Thymus (tissue), 11 donors: ENCODE measurements around the gene ZACN. TPM values are rescaled to one million over a fixed set of nuclear protein-coding genes. Genes with fewer than 3 reads are reported as not detected.
"Not testable (repeated sequence)": the region's sequence is repeated elsewhere in the genome, so short reads cannot be mapped to it uniquely, and the experiment has no call there.

Source experiments
- DNase-seq, 9 donors: peaks; one replicate each; pipeline ENCODE4 v3.0.0-alpha.2; 2013; ENCODE audit warnings: low spot score in 9 of 9, low read depth in 6 of 9, missing footprints in 1 of 9
- H3K27ac ChIP-seq, 2 donors: one replicate each; pipeline ENCODE4 v1.5.1; 2013; ENCODE audit warnings: control low read depth in 1 of 2, low read depth in 1 of 2, low read length in 1 of 2, mild to moderate bottlenecking in 1 of 2, moderate library complexity in 1 of 2
- H3K27me3 ChIP-seq, 2 donors: one replicate each; pipeline ENCODE4 v1.5.1; 2013; ENCODE audit warnings: low read length in 1 of 2; ENCODE audit not compliant: control insufficient read depth in 2 of 2, insufficient read depth in 1 of 2
- H3K36me3 ChIP-seq, 2 donors: one replicate each; pipeline ENCODE4 v1.5.1; 2013; ENCODE audit warnings: low read length in 1 of 2, mild to moderate bottlenecking in 1 of 2, moderate library complexity in 1 of 2; ENCODE audit not compliant: control insufficient read depth in 2 of 2, insufficient read depth in 2 of 2
- H3K4me1 ChIP-seq, 2 donors: one replicate each; pipeline ENCODE4 v1.5.1; 2013; ENCODE audit warnings: low read length in 2 of 2; ENCODE audit not compliant: control insufficient read depth in 2 of 2, insufficient read depth in 2 of 2
- H3K4me3 ChIP-seq, 2 donors: one replicate each; pipeline ENCODE4 v1.5.1; 2013; ENCODE audit warnings: low read length in 2 of 2, control low read depth in 1 of 2, mild to moderate bottlenecking in 1 of 2
- H3K9me3 ChIP-seq, 2 donors: one replicate each; pipeline ENCODE4 v1.5.1; 2013; ENCODE audit warnings: low read length in 1 of 2, mild to moderate bottlenecking in 1 of 2; ENCODE audit not compliant: control insufficient read depth in 2 of 2, insufficient read depth in 1 of 2
- WGBS: extraction: QIAGEN DNeasy Blood & Tissue Kit; methylation state at CpG from one replicate; pipeline ENCODE4 v1.1.7; 2013; 5-methylcytosine and 5-hydroxymethylcytosine counted together
- polyA plus RNA-seq: library from polyadenylated mRNA; stranded (reverse); fragments of 200-250 nt; gene quantifications from one replicate; pipeline ENCODE4 v1.2.3, GENCODE V29; 2013
- total RNA-seq: library from RNA; stranded (reverse); fragments of 120-200 nt; gene quantifications from one replicate; pipeline ENCODE4 v1.2.4, GENCODE V29; 2013
- donor health status: healthy.

ZACN gene
- total and polyA plus RNA-seq, 2 donors: 1.5 to 10.3 TPM

DNA sequence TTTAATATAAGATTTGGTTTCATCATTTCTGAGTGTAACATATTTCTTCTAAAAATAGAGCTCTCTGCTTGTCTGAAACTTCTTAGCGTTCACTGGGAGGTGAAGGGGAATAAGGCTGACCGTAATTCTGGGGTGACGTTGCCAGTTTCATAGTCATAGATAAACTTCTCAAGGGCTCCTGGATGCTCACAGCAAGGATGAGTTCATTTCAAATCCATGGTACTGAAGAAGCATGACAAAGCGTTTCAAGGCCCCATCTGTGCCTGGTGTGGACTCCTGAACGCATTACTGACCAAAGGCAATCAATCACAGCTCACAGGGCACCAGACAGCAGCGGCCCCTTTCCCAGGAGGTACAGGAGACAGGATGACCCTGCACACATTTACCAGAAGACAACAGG is 39.9 kb upstream of the ZACN start:
- H3K4me1 ChIP-seq: peaks cover 0 to 3% of the 10 kb centered on the region in 2 donors
- no peak overlapping the region for H3K27ac ChIP-seq
- H3K27me3 ChIP-seq: no peaks in the 10 kb centered on the region
- DNase-seq: no peak
- no peaks in the 10 kb centered on the region for H3K9me3 ChIP-seq
- peaks cover 58 to 64% of the 10 kb centered on the region in 2 donors for H3K36me3 ChIP-seq
- no peak overlapping the region for H3K4me3 ChIP-seq
- 95% methylated on average over 6 of the region's 6 CpGs for WGBS

DNA sequence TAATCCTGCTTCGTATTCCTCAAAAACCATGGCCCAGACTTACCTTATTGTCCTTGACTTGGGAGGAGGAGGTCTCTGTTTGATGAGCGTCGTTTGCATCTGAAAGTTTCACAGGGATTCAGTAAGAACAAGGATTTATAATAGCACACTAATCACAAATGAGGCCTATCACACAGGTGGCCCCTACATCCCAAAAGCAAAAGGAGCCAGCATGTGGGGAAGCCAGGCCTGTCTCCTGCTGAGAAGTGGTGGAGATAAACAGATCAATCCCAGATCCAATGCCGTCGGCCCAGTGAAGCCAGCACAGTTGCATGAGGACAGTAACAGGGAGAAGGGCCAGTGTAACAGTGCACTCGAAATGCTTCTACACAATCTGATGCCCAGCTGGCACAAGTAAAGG is 38.6 kb upstream of the ZACN start:
- WGBS: 94% methylated on average over 6 of the region's 6 CpGs
- peaks cover 70 to 77% of the 10 kb centered on the region in 2 donors for H3K36me3 ChIP-seq

DNA sequence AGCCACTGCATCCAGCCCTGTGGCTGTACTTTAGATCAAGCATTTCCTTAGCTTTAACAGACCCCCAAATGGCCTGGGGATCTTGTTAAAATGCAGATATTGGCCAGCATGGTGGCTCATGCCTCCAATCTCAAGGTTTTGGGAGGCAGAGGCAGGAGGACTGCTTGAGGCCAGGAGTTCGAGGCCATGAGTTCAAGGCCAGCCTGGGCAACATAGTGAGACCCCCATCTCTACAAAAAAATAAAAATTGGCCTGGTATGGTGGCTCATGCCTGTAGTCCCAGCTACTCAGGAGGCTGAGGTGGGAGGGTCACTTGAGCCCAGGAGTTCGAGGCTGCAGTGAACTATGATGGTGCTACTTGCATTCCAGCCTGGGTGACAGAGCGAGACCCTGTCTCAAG is 36.1 kb upstream of the ZACN start:
- H3K4me1 ChIP-seq, H3K9me3 ChIP-seq, H3K27me3 ChIP-seq, H3K4me3 ChIP-seq, H3K27ac ChIP-seq, DNase-seq: not testable (repeated sequence)
- peaks cover 88 to 91% of the 10 kb centered on the region in 2 donors for H3K36me3 ChIP-seq
- 98% methylated on average over 3 of the region's 3 CpGs for whole genome bisulfite sequencing

More for the DNA sequence above, 38.6 kb upstream of the ZACN start:
- Histone ChIP-seq H3K27me3 (no peaks in the 10 kb centered on the region), H3K4me3 (no peak overlapping the region), H3K9me3 (no peaks in the 10 kb centered on the region), H3K27ac (no peak overlapping the region), H3K4me1 (no peaks in the 10 kb centered on the region)
- DNase-seq: no peak

DNA sequence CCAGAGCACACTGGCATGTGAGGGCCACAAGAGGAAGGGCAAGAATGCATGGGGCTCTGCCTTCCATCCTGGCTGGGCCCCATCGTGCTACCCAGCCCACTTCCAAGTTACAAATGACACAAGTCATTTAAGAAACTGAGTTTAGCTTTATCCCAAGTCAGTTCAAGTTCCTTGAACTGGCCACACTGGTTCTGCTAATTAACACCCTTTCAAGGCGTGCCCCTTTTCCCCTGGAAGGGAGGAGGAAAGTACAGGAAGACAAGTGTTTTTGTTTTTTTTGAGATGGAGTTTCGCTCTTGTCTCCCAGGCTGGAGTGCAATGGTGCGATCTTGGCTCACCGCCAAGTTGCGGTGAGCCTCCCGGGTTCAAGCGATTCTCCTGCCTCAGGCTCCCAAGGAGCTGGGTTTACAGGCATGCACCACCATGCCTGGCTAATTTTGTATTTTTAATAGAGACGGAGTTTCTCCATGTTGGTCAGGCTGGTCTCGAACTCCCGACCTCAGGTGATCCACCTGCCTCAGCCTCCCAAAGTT is 34.4 kb upstream of the ZACN start:
- not testable (repeated sequence) for H3K4me3 ChIP-seq

DNA sequence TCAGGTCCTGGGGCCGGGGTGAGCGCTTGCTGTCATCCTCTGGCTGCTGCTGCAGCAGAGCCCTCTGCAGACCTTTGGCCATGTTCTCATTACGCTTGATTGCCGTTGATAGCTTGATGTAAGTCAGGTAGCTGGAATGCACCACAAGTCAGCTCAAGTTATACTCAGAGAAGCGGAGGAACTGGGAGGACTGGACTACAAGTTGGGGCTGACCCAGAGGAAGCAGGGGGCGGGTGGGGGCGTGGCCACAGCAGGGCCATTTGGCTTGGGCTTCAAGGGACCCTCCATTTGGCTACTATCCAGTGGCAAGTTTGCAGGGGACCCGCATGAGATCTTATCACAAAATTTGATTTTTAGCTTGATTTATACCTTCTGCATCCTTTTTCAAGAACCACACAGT is 32.9 kb upstream of the ZACN start:
- H3K4me1 ChIP-seq: no peaks in the 10 kb centered on the region
- H3K27ac ChIP-seq: no peak overlapping the region
- no peaks in the 10 kb centered on the region for H3K9me3 ChIP-seq
- no peak overlapping the region for H3K4me3 ChIP-seq
- no peak for DNase-seq
- no peaks in the 10 kb centered on the region for H3K27me3 ChIP-seq
- WGBS: 94% methylated on average over 8 of the region's 8 CpGs
- H3K36me3 ChIP-seq: peaks cover 90 to 94% of the 10 kb centered on the region in 2 donors

More for the DNA sequence above, 34.4 kb upstream of the ZACN start:
- H3K27ac ChIP-seq, H3K27me3 ChIP-seq, H3K9me3 ChIP-seq, DNase-seq, H3K4me1 ChIP-seq: not testable (repeated sequence)
- H3K36me3 ChIP-seq: peaks cover 92 to 94% of the 10 kb centered on the region in 2 donors
- 98% methylated on average over 11 of the region's 11 CpGs for WGBS

DNA sequence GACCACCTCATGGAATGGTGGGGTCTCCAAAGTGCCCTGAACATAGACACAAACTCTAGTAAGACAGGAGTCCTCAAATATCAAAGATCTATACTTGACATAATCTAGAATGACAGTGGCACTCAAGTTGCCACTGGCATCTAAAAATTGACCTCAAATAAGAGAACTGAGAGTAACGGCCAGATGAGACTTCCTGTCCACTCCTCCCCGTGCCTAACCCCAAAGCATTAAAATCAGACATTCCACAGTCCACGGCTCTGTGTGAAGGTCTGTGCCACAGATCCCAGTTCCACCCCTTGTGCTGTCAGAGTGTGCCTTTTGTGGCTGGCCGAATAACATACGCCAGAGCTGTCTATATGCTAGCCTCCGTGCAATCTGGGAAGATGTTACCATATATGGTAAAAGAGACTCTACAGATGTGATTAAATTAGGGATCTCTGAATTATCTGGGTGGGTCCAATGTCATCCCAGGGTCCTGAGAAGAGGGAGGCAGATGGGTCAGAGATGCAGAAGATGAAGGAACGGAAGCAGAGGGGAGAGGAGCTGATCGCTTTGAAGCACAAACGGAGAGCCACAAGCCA is 30.9 kb upstream of the ZACN start:
- Histone ChIP-seq H3K9me3 (no peaks in the 10 kb centered on the region), H3K27me3 (no peaks in the 10 kb centered on the region), H3K4me3 (no peak overlapping the region), H3K4me1 (no peaks in the 10 kb centered on the region), H3K36me3 (peaks cover 76 to 90% of the 10 kb centered on the region in 2 donors), H3K27ac (no peak overlapping the region)
- WGBS: 95% methylated on average over 9 of the region's 9 CpGs
- no peak for DNase-seq

DNA sequence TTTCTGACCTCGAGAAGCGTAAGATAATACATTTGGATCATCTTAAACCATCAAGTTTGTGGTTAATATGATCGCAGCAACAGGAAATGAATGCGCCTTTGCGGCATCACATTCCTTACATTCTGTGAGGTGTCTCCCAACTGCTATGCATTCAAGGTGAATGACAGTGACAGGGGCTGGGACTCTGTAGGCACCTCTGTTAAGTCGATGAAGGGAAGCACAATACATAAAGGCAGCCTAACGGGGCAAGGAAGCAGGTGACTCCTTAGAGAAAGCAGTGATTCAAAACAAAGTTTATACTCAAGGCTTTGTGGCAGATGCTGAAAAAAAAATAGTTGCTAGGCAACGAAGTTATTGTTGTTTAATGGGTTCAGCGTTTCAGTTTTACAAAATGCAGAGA is 30.3 kb upstream of the ZACN start:
- Histone ChIP-seq H3K27me3 (no peaks in the 10 kb centered on the region), H3K4me3 (no peak overlapping the region), H3K9me3 (no peaks in the 10 kb centered on the region), H3K36me3 (peaks cover 76 to 90% of the 10 kb centered on the region in 2 donors), H3K4me1 (no peaks in the 10 kb centered on the region), H3K27ac (no peak overlapping the region)
- no peak for DNase-seq
- WGBS: 84% methylated on average over 9 of the region's 9 CpGs

DNA sequence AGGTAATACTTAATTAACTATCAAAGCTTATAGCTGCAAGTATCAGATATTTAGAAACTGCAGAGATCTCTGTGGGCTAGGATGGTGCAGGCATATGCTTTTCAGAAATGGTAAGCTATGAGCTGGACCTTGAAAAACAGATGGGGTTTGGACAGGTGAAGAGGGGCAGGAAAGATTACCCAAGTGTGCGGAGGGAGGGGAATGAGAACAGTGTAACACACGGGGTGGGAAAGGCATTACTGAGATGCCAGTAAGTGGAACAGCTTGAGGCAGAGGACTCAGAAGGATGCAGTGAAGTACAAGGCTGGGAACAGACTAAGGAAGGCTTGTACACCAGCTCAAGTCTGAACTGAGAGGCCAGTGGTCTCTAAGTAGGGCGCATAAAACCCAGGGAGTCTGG is 29.7 kb upstream of the ZACN start:
- Histone ChIP-seq H3K4me1 (no peaks in the 10 kb centered on the region), H3K4me3 (no peak overlapping the region), H3K36me3 (peaks cover 76 to 90% of the 10 kb centered on the region in 2 donors), H3K9me3 (no peaks in the 10 kb centered on the region), H3K27ac (no peak overlapping the region), H3K27me3 (no peaks in the 10 kb centered on the region)
- WGBS: 98% methylated on average over 3 of the region's 3 CpGs
- DNase-seq: no peak

DNA sequence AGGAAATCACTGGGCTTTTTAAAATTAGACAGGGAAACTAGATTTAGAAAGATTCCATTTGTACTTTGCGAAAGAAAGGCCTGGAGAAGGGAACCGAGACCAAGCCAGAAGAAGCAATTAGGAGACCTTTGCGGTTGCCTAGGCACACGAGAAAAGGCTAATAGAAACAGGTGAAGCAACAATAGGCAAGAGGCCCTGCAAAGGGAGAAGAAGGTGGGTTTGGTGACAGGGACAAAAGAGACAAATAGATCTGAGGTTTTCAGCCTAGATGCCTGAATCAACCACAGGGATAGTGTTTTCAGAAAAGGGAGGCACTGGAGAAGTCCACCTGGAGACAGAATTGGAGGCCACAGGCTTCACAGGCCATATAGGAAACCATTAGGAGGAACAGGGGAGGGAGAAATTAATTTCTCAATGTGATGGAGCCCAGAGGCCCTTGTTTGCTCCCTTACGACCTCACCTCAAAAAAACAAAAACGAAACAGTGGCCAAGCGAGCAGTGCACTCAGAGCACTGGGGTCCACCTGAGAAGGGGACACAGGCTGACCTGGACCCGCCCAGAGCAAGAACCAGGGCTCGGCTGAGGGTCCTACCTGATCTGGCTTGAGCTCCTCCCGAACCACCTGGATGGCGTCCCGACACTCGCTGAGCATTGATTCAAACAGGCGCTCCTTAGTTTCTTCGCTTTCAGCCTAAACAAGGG is 29.0 kb upstream of the ZACN start:
- DNase-seq: no peak
- Histone ChIP-seq H3K27ac (no peak overlapping the region), H3K27me3 (no peaks in the 10 kb centered on the region), H3K9me3 (no peaks in the 10 kb centered on the region), H3K4me1 (no peaks in the 10 kb centered on the region), H3K4me3 (no peak overlapping the region), H3K36me3 (peaks cover 69 to 87% of the 10 kb centered on the region in 2 donors)
- 97% methylated on average over 15 of the region's 15 CpGs for whole genome bisulfite sequencing
